ACHN (cell line): ENCODE data around the gene VAMP5.
"Not testable (repeated sequence)": the region's sequence is repeated elsewhere in the genome, so short reads cannot be mapped to it uniquely, and the experiment has no call there.

ENCODE experiments used
- DNase-seq: peaks from one replicate; pipeline ENCODE4 v3.0.0-alpha.2; 2015
- in situ Hi-C: cut with HindIII; loops from 2 replicates; pipeline ENCODE4 v1.10.0; 2017; ENCODE audit warnings: low sequenced_read_pairs, low pct_ligation_motif_present, low pct_unique_long_range_greater_than_20kb

VAMP5 gene, protein sequence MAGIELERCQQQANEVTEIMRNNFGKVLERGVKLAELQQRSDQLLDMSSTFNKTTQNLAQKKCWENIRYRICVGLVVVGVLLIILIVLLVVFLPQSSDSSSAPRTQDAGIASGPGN

DNA sequence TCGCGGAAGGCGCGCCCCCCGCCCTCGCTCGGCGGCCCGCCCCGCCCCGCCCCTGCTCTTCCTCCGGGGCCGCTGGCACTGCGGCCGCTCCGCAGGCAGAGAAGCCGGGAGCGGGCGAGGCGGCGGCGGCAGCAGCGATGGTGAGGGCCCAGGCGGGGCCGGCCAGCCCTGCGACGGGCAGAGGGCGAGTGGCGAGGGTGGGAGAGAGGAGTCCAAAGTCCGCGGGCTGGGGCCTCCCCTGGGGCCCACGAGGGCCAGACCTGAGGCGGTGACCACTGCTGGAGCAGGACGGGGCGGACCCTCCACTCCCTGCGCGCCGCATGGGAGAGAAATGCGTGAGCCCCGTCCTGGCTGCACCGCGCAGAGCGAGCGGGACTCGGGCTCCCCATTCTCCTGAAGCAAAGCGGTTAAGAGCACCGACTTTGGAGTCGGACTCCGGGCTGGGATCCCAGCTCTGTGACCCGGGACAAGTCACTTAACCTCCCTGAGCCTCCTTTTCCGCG, at the start of gene VAMP5:
TSS of gene VAMP5 (plus strand) at position 78 of the 503 bp plus-strand sequence. CDS start at position 138, 60 bp downstream.
- in situ Hi-C loops, result no loop called here
- DNase-seq, result peak; percentile 40

DNA sequence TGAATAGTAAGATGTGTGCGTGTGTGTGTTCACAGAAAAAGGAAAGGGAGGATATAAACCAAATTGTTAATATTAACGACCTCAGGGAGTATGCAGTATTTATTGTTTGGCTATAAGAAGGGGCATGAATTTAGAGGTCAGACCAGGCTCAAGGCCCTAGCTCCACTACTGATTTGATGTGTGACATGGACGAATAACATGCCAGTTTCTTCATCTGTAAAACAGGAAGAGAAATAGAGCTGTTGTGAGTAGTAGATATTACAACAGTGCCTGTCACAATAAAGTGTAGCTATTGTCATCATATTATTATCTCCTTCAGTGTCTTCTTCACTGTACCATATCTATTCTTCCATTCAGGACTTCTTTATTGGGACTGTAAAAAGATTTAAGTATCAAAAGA, 49.4 kb upstream of the VAMP5 start:
- in situ Hi-C loops, result no loop called here
- DNase-seq, result no peak

DNA sequence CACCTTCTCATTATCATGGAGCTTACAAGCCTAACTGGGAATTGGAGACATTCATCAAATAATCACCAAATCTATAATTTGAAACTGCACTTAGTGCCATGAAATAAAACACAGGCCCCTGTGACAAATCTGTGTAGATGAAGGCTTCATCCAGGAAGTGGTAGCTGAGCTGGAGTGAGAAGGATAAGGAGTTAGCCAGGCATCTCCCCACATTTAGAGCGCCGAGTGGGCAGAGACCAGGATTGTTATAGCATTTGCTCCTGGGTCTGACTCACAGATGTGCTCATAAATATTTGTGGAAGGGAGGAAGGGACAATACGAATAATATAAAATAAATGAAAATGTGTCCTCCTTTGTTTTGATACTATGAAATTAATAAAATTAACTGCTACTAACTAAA, 47.8 kb upstream of the VAMP5 start:
- peak; percentile 27 for DNase-seq
- in situ Hi-C loops, result no loop called here

DNA sequence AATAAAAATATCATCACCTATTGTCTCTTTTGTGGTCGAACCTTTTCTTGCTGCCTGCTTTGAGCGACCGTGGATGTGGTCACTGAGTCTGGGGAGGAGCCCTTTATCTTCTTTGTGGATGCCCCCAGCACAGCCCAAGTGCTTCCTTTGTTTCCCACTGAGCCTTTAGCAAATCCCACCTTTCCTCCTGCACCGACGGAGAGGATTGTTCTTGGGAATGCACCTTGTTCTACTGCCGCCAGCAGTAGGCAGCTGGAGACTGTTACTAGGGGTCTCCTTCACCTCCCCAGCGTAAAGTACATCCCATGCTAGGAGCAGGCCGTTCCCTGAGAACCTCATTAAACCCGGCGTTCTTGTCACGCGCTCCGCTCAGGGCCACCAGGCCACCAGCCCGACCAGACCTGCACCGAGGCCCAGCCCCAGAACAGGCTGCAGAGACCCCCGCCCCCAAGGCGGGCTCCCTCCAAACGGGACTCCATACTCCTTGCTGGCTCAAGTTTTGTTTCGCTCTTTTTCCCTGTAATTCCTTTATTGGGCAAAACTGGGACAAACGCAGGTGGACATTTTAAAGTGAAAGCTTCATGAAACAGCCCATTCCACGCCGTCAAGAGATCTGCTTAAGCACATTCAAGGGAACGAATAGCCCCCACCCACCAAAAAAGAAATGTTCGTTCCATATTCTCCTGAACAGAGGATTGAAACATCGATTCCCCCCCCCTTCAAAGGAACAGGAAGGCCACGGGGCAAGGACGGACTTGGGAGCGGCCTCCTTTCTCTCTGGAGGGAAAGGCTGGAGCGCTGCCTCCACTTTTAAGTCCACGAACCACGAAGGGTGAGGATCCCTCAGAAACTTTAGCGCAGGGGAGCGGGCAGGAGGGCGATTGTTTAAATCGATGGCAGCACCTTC, 46.4 kb upstream of the VAMP5 start:
- in situ Hi-C loops, result no loop called here
- DNase-seq, result peak; percentile 51

DNA sequence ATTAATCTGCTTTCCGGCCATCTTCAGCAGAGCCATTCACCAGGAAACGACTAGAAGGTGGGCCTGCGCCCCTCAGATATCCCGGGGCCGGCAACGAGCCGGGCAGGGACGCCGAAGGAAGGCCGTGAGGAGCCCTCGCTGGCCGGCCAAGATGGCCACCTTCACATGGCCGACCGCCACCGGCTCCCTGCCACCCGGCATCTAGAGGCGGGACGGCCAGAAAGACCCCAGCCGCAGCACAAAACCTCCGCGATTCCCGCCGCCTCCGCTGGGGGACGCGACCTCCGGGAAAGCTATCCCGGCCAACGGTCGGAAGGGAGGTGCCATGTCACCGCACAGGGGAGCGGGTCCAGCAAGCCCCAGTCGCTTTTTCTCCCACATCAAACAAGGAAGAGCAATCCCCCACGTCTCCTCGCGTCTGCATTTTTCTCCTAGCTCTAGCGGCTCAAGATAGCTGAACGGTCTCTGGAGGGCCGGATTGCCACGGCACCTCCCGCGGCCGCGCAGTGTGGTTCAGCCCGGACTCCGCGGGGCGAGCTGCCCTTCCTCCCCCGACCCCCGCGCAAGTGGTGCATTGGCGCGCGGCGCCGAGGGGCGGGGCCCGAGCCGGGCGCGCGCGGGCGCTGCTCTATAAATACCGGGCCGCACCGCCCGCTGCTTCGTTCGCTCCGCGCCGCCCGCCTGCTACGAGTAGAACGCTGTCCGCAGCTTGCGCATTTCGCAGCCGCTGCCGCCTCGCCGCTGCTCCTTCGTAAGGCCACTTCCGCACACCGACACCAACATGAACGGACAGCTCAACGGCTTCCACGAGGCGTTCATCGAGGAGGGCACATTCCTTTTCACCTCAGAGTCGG, 45.5 kb upstream of the VAMP5 start, which contains the start of gene MAT2A:
TSS of gene MAT2A (plus strand) at position 662 of the 854 bp plus-strand sequence. CDS start at position 782, 120 bp downstream.
- DNase-seq, result peak; percentile 95
- in situ Hi-C loops, result no loop called here

DNA sequence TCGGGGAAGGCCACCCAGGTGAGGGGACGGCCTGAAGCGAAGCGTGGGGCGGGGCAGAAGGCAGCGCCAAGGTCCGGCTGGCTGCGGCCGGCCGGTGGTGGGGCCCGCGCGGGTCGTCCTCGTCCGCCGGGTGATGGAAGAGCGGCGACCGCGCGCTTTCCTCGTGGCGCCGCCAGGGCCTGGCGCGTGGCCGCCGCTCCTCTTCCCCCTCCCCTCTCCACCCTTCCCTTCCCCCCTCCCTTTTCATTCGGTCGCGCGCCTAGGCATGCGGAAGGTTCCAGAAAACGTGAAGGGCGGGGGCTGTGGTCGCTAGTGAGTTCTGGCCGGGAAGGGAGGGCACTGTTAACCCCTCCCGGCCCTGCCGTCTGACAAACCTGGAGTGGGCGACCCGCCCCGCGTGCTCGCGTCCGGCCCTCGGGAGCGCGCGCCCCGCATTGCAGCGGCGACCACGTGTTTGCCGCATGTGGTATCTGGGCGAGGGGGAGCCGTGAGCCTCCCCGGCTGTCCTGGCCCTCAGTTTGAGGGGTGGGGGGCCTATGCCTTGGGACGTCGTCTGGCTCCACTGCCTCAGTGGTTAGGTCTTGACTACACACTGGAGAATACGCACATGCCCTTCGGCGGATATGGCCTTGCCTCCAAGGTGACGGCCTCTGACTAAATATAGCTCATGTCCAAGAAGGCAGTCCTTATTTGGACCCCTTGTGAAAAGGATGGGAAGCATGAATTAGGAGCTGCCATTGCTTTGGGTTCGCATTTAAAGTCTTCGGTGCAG, 44.7 kb upstream of the VAMP5 start:
- DNase-seq, result peak; percentile 54

DNA sequence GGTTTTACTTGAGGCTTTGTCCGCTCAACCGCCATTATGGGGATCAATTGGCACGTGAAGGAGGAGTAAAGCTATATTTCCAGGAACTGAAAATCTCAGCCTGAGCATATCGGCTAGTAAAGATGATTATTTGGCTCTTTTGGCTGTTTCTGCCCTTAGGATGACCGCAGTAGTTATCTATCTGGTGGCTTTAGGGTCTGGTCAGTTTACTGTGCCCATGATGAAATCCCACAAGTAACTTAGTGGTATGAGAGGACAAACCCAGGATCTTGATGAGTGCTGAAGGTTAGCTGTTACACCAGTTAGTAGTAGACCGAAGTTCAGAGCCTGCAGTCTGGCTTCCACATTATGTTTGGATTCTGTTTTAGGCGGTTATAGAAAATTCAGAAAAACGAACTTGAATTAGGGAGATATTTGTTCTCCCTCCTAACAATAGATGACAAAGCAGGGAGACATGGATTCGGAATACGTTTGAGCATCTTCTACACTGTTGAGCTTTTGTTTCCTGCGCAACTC, 44.0 kb upstream of the VAMP5 start:
- peak; percentile 39 for DNase-seq
- in situ Hi-C loops, result no loop called here

More for the DNA sequence above, 44.7 kb upstream of the VAMP5 start:
- in situ Hi-C loops, result no loop called here

DNA sequence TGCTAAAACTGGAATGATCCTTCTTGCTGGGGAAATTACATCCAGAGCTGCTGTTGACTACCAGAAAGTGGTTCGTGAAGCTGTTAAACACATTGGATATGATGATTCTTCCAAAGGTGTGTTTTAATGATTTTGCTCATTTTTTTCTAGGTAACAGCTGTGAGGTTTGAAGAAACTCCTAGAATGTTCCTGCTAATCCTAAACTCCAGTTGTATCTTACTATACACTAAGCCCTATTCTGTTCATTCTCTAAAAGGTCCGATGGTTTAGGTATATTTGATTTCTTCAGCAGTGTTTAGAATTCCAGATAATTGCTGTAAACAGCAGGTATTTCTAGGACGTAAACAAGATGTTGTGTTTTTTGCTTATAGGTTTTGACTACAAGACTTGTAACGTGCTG, 43.0 kb upstream of the VAMP5 start:
- in situ Hi-C loops, result no loop called here

DNA sequence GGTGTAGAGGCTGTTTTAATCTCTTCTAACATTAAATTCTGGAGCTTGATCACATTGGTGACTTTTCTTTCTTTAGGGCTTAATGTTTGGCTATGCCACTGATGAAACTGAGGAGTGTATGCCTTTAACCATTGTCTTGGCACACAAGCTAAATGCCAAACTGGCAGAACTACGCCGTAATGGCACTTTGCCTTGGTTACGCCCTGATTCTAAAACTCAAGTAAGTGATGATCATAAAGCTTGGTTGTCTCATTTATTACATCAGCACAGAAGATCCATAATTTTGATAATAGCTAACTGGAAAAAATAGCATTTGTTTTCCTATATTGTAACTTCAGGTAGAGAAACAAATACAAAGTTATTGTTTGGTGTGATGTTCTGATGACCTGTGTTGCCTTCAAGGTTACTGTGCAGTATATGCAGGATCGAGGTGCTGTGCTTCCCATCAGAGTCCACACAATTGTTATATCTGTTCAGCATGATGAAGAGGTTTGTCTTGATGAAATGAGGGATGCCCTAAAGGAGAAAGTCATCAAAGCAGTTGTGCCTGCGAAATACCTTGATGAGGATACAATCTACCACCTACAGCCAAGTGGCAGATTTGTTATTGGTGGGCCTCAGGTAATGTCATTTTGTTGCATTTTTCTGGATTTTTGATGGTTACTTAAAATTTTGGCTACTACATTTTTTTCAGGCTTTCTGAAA, 42.3 kb upstream of the VAMP5 start:
- DNase-seq, result no peak
- in situ Hi-C loops, result no loop called here

More for the DNA sequence above, 43.0 kb upstream of the VAMP5 start:
- DNase-seq, result no peak

DNA sequence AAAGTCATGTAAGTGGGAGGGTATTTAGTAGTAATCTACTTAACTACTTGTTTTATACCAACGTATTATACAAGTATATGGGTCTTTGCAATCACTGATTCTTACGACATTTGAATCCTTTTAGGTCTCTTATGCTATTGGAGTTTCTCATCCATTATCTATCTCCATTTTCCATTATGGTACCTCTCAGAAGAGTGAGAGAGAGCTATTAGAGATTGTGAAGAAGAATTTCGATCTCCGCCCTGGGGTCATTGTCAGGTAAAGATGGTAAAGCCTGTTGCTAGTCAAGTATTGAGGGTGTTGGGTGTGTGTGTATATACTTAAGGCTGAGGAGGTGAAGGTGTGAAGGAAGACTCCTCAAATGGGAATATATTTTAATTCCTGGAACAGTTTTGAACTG, 41.5 kb upstream of the VAMP5 start:
- no peak for DNase-seq
- in situ Hi-C loops, result no loop called here

DNA sequence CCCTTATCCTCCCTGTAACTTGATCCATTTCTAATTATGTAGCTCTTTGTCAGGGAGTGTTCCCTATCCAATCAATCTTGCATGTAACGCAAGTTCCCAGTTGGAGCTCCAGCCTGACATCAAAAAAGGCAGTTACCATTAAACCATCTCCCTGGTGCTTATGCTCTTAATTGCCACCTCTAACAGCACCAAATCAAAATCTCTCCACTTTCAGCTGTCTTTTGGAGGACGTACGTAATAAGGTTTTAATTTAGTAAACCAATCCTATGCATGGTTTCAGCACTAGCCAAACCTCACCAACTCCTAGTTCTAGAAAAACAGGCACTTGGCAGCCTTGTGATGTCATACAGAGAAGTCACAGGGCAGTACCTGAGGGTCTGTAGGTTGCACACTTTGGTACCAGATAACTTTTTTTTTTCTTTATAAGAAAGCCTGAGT, 40.0 kb upstream of the VAMP5 start:
- in situ Hi-C loops, DNase-seq: not testable (repeated sequence)

DNA sequence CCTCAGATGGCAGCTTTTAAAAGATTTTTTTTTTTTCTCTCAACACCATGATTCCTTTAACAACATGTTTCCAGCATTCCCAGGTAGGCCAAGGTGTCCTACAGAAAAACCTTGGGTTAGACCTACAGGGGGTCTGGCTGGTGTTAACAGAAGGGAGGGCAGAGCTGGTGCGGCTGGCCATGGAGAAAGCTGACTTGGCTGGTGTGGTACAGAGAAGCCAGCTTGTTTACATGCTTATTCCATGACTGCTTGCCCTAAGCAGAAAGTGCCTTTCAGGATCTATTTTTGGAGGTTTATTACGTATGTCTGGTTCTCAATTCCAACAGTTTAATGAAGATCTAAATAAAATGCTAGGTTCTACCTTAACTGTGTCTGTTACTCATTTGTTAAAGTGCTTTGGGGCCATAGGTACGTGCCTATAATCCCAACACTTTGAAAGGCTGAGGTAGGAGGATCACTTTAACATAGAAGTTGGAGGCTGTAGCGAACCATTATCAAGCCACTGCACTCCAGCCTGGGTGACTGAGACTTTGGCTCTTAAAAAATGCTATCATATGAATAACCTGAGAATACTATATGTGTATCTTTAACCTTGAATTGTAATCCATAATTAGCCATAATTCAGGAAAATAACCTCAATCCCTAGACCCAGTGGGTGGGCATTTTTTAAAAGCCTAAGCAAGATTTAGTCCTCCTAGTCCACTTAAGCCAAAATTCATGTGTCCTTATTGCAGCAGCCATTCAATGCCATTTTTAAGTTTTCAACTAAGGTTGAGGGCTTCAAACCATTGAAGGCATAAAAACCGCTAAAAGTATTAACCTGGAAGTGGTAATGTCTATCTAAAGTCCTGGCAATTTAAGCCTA, 39.1 kb upstream of the VAMP5 start:
- in situ Hi-C loops, result loop anchor here (5.0 kb wide), 1 partner anchor 123 kb away; no protein-coding TSS in a partner anchor
- not testable (repeated sequence) for DNase-seq

DNA sequence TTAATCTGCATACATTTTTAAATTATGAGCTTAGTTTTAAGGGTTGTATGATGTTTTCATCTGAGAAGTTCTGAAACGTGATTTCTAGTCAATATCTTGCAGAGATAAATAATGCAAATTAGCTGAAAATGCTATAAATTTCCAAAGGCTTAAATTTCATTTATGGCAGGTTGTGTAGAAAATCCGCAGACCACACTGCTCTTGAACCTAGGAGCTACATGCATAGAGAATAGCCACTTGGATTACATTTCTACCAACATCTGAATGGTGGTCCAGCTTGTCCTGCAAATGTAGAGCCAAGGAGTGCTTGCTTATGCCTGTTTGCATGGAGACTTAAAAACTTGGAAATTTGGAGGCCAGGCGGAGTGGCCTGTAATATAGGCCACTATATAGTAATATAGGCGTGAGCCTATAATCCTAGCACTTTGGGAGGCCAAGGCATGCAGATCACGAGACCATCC, 38.4 kb upstream of the VAMP5 start:
- no peak for DNase-seq
- in situ Hi-C loops, result loop anchor here (5.0 kb wide), 1 partner anchor 124 kb away; no protein-coding TSS in a partner anchor

DNA sequence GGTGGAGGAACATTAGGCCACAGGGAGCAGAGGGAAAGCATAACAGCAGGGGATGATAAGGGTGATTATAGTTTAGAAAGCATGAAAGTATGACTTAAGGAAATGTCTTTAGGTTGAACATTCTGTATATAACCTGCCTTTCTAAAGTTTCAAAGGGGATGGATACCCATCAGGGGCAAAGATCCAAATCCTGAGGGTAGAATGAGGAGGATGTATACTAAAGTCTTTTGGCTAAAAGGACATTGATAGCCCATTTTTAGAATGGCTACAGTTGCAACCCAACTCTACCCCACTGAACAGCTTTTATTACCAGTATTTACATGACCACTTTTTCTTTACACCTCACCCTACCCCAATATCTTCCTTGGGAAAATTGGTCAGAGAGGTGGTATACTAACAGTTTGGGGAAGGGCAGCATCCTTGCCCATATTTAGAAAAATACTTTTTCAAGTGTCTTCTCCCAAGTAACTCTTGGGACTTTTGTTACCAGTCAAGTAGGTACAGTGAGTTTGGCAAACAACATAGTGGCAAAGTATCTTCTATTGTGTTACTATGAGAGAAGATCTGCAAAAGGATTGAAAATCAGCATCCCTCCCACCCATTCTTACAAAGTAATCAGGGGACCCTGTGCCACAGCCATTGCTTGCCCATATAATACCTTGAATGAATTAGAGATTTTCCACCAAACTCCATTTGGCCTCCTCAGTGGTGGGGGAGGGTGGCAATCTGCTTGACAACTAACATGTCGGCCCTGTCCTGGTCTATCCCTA, 37.0 kb upstream of the VAMP5 start:
- no peak for DNase-seq
- in situ Hi-C loops, result loop anchor here (5.0 kb wide), 1 partner anchor 125 kb away; no protein-coding TSS in a partner anchor

DNA sequence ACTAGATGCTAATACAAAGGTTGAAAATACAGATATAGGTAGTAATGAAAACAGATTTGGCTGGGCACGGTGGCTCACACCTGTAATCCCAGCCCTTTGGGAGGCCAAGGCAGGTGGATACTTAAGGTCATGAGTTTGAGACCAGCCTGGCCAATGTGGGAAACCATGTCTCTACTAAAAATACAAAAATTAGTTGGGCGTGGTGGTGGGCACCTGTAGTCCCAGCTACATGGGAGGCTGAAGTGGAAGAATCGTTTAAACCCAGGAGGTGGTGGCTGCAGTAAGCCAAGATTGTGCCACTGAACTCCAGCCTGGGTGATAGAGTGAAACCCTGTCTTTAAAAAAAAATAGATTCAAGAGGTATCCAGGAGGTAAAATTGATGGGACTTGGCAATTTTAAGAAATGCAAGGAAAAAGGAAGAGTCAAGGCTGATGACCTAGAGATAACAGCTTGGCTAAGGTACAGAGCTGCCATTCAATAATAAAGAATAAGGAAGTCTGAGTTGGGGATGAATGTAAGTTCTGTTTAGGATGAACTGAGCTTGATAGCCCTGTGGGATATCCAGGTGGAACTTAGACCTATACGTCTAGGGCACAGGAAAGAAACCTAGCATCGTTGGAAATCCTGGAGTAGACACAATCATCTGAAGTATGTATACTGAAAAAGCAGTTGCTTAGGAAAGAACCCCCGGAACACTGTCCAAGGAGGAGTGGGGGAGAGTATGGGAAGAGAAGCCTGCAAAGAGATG, 36.2 kb upstream of the VAMP5 start:
- in situ Hi-C loops, result loop anchor here (5.0 kb wide), 1 partner anchor 126 kb away; no protein-coding TSS in a partner anchor
- no peak for DNase-seq
